Nephron progenitor cell (in vitro differentiated cells): ENCODE results near the gene GTF3C1.

Experiments
- DNase-seq: peaks from one replicate; pipeline ENCODE4 v3.0.0; 2021
- H3K27ac Mint-ChIP-seq: 2 replicates; pipeline ENCODE4 v1.8.0; 2021; ENCODE audit warnings: mild to moderate bottlenecking, moderate library complexity, mixed read lengths
- H3K27me3 Mint-ChIP-seq: 2 replicates; pipeline ENCODE4 v1.8.0; 2021; ENCODE audit warnings: mild to moderate bottlenecking, low read depth, mixed read lengths; ENCODE audit not compliant: poor library complexity
- H3K36me3 Mint-ChIP-seq: 2 replicates; pipeline ENCODE4 v1.8.0; 2021; ENCODE audit warnings: low read depth, mixed read lengths
- H3K4me1 Mint-ChIP-seq: 2 replicates; pipeline ENCODE4 v1.8.0; 2021; ENCODE audit warnings: mixed read lengths
- H3K4me3 Mint-ChIP-seq: 2 replicates; pipeline ENCODE4 v1.8.0; 2021; ENCODE audit warnings: mild to moderate bottlenecking, moderate library complexity, mixed read lengths
- H3K9me3 Mint-ChIP-seq: 2 replicates; pipeline ENCODE4 v1.8.0; 2021; ENCODE audit warnings: mild to moderate bottlenecking, moderate library complexity, mixed read lengths
- TF ChIP-seq, protein P1 (sequence below): fragments of 200-600 bp; sonication (generic); IDR thresholded peaks from 2 replicates; pipeline ENCODE4 v1.5.0; 2021; ENCODE audit warnings: antibody characterized with exemption

The GTF3C1 gene

DNA sequence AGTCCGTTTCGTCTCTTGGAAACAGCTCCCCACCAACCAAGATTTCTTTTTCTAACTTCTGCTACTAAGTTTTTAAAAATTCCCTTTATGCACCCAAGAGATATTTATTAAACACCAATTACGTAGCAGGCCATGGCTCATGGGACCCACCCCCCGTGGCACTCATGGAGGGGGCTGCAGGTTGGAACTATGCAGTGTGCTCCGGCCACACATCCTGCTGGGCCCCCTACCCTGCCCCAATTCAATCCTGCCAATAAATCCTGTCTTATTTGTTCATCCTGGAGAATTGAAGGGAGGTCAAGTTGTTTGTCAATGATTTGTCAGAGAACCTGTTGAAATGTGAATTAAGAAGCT, 99.5 kb downstream of the GTF3C1 start:
- peaks cover 2% of the 10 kb centered on the region for H3K27me3 Mint-ChIP-seq
- peaks cover 25% of the 10 kb centered on the region for H3K9me3 Mint-ChIP-seq
- no peaks in the 10 kb centered on the region for H3K36me3 Mint-ChIP-seq
- H3K27ac Mint-ChIP-seq = no peak overlapping the region
- TF ChIP-seq, protein P1, sequence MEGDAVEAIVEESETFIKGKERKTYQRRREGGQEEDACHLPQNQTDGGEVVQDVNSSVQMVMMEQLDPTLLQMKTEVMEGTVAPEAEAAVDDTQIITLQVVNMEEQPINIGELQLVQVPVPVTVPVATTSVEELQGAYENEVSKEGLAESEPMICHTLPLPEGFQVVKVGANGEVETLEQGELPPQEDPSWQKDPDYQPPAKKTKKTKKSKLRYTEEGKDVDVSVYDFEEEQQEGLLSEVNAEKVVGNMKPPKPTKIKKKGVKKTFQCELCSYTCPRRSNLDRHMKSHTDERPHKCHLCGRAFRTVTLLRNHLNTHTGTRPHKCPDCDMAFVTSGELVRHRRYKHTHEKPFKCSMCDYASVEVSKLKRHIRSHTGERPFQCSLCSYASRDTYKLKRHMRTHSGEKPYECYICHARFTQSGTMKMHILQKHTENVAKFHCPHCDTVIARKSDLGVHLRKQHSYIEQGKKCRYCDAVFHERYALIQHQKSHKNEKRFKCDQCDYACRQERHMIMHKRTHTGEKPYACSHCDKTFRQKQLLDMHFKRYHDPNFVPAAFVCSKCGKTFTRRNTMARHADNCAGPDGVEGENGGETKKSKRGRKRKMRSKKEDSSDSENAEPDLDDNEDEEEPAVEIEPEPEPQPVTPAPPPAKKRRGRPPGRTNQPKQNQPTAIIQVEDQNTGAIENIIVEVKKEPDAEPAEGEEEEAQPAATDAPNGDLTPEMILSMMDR = no peak
- no peak overlapping the region for H3K4me3 Mint-ChIP-seq
- DNase-seq = no peak
- H3K4me1 Mint-ChIP-seq = peaks cover 39% of the 10 kb centered on the region

DNA sequence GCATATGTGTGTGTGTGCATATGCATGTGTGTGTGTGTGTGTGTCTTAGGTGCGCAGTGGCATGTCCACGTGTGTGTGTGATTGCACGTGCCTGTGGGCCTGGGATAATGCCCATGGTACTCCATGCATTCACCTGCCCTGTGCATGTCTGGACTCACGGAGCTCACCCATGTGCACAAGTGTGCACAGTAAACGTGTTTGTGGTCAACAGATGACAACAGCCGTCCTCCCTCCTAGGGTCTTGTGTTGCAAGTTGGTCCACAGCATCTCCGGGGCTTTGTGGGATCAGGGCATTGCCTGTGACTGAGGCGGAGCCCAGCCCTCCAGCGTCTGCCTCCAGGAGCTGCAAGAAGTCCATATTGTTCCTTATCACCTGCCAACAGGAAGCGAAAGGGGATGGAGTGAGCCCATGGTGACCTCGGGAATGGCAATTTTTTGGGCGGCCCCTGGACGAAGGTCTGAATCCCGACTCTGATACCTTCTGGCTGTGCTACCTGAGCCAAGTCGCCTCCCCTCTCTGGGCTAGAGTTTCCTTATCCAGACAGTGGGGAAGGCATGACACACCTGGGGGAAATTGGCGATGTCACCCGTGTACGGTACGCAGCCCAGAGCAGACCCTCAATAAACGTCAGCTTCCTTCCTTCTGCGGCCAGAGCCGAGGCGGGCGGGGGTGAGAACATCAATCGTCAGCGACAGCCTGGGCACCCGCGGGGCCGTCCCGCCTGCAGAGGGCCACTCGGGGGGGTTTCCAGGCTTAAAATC, 100.1 kb downstream of the GTF3C1 start:
- Mint-ChIP-seq H3K36me3 (no peaks in the 10 kb centered on the region), H3K27ac (no peak overlapping the region), H3K4me3 (no peak overlapping the region), H3K27me3 (peaks cover 2% of the 10 kb centered on the region), H3K4me1 (peaks cover 38% of the 10 kb centered on the region), H3K9me3 (peaks cover 31% of the 10 kb centered on the region)
- peak; percentile 27 for DNase-seq
- TF ChIP-seq, protein P1 = no peak

DNA sequence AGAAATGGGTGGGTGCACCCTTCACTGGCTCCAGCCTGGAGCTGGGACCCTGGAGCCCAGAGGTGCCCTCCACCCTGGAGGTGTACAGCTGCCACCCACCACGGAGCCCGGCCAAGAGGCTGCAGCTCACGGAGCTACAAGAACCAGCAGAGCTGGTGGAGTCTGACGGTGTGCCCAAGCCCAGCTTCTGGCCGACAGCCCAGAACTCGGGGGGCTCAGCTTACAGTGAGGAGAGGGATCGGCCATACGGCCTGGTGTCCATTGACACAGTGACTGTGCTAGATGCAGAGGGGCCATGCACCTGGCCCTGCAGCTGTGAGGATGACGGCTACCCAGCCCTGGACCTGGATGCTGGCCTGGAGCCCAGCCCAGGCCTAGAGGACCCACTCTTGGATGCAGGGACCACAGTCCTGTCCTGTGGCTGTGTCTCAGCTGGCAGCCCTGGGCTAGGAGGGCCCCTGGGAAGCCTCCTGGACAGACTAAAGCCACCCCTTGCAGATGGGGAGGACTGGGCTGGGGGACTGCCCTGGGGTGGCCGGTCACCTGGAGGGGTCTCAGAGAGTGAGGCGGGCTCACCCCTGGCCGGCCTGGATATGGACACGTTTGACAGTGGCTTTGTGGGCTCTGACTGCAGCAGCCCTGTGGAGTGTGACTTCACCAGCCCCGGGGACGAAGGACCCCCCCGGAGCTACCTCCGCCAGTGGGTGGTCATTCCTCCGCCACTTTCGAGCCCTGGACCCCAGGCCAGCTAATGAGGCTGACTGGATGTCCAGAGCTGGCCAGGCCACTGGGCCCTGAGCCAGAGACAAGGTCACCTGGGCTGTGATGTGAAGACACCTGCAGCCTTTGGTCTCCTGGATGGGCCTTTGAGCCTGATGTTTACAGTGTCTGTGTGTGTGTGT, 100.9 kb downstream of the GTF3C1 start:
- peaks cover 38% of the 10 kb centered on the region for H3K4me1 Mint-ChIP-seq
- TF ChIP-seq, protein P1 = no peak
- H3K9me3 Mint-ChIP-seq = peaks cover 37% of the 10 kb centered on the region
- no peaks in the 10 kb centered on the region for H3K36me3 Mint-ChIP-seq
- DNase-seq = no peak
- H3K27me3 Mint-ChIP-seq = peaks cover 2% of the 10 kb centered on the region
- no peak overlapping the region for H3K4me3 Mint-ChIP-seq
- H3K27ac Mint-ChIP-seq = no peak overlapping the region

DNA sequence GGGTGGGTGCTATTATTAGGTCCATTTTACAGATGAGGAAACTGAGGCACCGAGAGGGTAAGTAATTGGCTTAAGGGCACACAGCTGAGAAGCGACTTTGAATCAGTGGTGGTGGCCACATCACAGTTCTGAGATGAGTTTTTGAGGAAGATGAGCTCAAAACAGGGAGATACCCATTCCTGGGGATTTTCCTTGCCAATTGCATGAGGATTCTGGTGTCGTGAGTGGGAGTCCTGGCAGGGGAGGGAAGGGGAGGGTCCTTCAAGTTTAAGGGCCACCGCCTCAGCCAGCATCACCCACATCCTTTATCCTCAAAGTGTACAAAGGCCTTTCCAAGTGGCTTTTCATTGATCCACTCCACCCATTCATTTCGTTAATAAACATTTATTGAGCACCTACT, 102.4 kb downstream of the GTF3C1 start:
- H3K9me3 Mint-ChIP-seq = peaks cover 33% of the 10 kb centered on the region
- TF ChIP-seq, protein P1 = no peak
- no peak overlapping the region for H3K27ac Mint-ChIP-seq

DNA sequence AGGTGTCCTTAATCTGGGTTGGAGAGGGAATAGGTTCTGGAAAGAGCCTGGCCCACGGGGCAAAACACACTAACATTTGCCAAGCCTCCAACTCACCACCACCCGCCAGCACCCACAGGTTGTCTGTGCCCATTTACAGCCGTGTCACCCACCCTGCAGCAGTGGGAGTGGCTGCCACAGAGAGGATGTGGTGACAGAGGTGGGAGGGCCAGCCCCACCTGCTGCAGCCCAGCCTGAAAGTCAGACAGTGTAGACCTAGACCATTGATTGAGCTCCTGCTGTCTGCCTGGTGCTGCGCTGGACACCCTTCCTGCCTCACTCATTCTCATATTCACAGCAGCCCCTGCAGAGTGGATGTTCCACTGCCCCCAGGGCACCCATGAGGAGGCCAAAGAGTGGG, 103.0 kb downstream of the GTF3C1 start:
- Mint-ChIP-seq H3K36me3 (no peaks in the 10 kb centered on the region), H3K9me3 (peaks cover 33% of the 10 kb centered on the region), H3K4me1 (peaks cover 23% of the 10 kb centered on the region), H3K27ac (no peak overlapping the region), H3K27me3 (no peaks in the 10 kb centered on the region), H3K4me3 (no peak overlapping the region)
- DNase-seq = no peak
- TF ChIP-seq, protein P1 = no peak

More for the DNA sequence above, 102.4 kb downstream of the GTF3C1 start:
- Mint-ChIP-seq H3K36me3 (no peaks in the 10 kb centered on the region), H3K27me3 (peaks cover under 1% of the 10 kb centered on the region), H3K4me1 (peaks cover 29% of the 10 kb centered on the region), H3K4me3 (no peak overlapping the region)
- no peak for DNase-seq
